Stimulated activated CD4-positive, alpha-beta T cell treated with anti-CD3 and anti-CD28 coated beads, TNF-alpha, amount 100 ng/mL, for 24 hours (primary cell): Measurements from ENCODE around the gene ITGB3BP.
"Not testable (repeated sequence)": the region's sequence is repeated elsewhere in the genome, so short reads cannot be mapped to it uniquely, and the experiment has no call there.

Source experiments
- DNase-seq, 3 experiments: peaks; one replicate each; pipeline ENCODE4 v3.0.0-alpha.2; 2020; ENCODE audit warnings: low read depth in 3 of 3

ITGB3BP gene

GRCh38 chr1:63506782-63507181, 16.2 kb downstream of the ITGB3BP start:
- no peak for DNase-seq

GRCh38 chr1:63501256-63501655, 21.8 kb downstream of the ITGB3BP start:
- DNase-seq, result no peak

GRCh38 chr1:63498106-63498505, 24.9 kb downstream of the ITGB3BP start:
- no peak for DNase-seq

- DNase-seq, result no peak
Measured at GRCh38 chr1:63497577-63497976, 25.4 kb downstream of the ITGB3BP start.

GRCh38 chr1:63487336-63488065, 35.5 kb downstream of the ITGB3BP start:
- no peak for DNase-seq

- no peak for DNase-seq
Measured at GRCh38 chr1:63486629-63487028, 36.4 kb downstream of the ITGB3BP start.

GRCh38 chr1:63480057-63480456, 43.0 kb downstream of the ITGB3BP start:
- no peak for DNase-seq

GRCh38 chr1:63475761-63476160, 47.3 kb downstream of the ITGB3BP start:
- no peak for DNase-seq

- not testable (repeated sequence) for DNase-seq
Measured at GRCh38 chr1:63468683-63469082, 54.3 kb downstream of the ITGB3BP start.

GRCh38 chr1:63466759-63467158, 56.3 kb downstream of the ITGB3BP start:
- no peak for DNase-seq

GRCh38 chr1:63466181-63466580, 56.8 kb downstream of the ITGB3BP start:
- DNase-seq, result no peak

GRCh38 chr1:63463248-63463647, 59.8 kb downstream of the ITGB3BP start:
- DNase-seq, result no peak

- DNase-seq, result no peak
Measured at GRCh38 chr1:63461661-63462230, 61.3 kb downstream of the ITGB3BP start.

- no peak for DNase-seq
Measured at GRCh38 chr1:63458750-63459149, 64.3 kb downstream of the ITGB3BP start.

GRCh38 chr1:63454269-63454668, 68.8 kb downstream of the ITGB3BP start:
- no peak for DNase-seq

- no peak for DNase-seq
Measured at GRCh38 chr1:63453232-63453631, 69.8 kb downstream of the ITGB3BP start.

- no peak for DNase-seq
Measured at GRCh38 chr1:63450416-63450815, 72.6 kb downstream of the ITGB3BP start.

- DNase-seq, result no peak
Measured at GRCh38 chr1:63448731-63449246, 74.2 kb downstream of the ITGB3BP start.

GRCh38 chr1:63442141-63442475, 80.9 kb downstream of the ITGB3BP start:
- no peak for DNase-seq

GRCh38 chr1:63435161-63435560, 87.9 kb downstream of the ITGB3BP start:
- DNase-seq, result no peak

GRCh38 chr1:63429281-63429680, 93.7 kb downstream of the ITGB3BP start:
- DNase-seq, result no peak

- no peak for DNase-seq
Measured at GRCh38 chr1:63428815-63429214, 94.2 kb downstream of the ITGB3BP start.

- no peak for DNase-seq
Measured at GRCh38 chr1:63423649-63424048, 99.4 kb downstream of the ITGB3BP start.

- not testable (repeated sequence) for DNase-seq
Measured at GRCh38 chr1:63420746-63421145, 102.3 kb downstream of the ITGB3BP start.
